Activated B cell treated with CpG ODN at 0.5 μM for 24 hours (primary cell): ENCODE results near the gene BMERB1. TPM values are rescaled to one million over a fixed set of nuclear protein-coding genes. Genes with fewer than 3 reads are reported as not detected.

Experiments used
- ATAC-seq: fragments of 200-7000 bp; cut with Tn5 transposase; one replicate; pipeline ENCODE4 v1.10.0; 2021; ENCODE audit warnings: low read depth, mild to moderate bottlenecking, moderate library complexity
- CTCF ChIA-PET: fragments of 350-600 bp; sonication (Branson Sonifier 250); formaldehyde crosslinking; loops from one replicate; lab custom pipeline; 2021; ENCODE audit warnings: antibody characterized with exemption; lab: Charles Lee
- POLR2A ChIA-PET: fragments of 350-600 bp; sonication (Branson Sonifier 250); formaldehyde crosslinking; loops from one replicate; lab custom pipeline; 2021; ENCODE audit warnings: antibody characterized with exemption; lab: Charles Lee
- DNase-seq: peaks from one replicate; pipeline ENCODE4 v3.0.0; 2022
- H3K27ac Mint-ChIP-seq: one replicate; pipeline ENCODE4 v1.8.0; 2020; ENCODE audit warnings: mixed read lengths
- H3K27me3 Mint-ChIP-seq: one replicate; pipeline ENCODE4 v1.8.0; 2021; ENCODE audit warnings: mixed read lengths
- H3K36me3 Mint-ChIP-seq: one replicate; pipeline ENCODE4 v1.8.0; 2021; ENCODE audit warnings: low read depth, mixed read lengths
- H3K4me1 Mint-ChIP-seq: one replicate; pipeline ENCODE4 v1.8.0; 2021; ENCODE audit warnings: mixed read lengths
- H3K4me3 Mint-ChIP-seq: one replicate; pipeline ENCODE4 v1.8.0; 2020; ENCODE audit warnings: mild to moderate bottlenecking, mixed read lengths
- H3K9me3 Mint-ChIP-seq: one replicate; pipeline ENCODE4 v1.8.0; 2020; ENCODE audit warnings: mixed read lengths
- intact Hi-C: fragments of 100-400 bp; cut with micrococcal nuclease; formaldehyde crosslinking; loops from one replicate; pipeline ENCODE4 v1.15.1; 2024
- total RNA-seq: library from RNA; stranded (reverse); gene quantifications from 2 replicates; pipeline ENCODE4 v1.2.3, GENCODE V29; 2022
- TF ChIP-seq, protein P1 (sequence below): fragments of 200-600 bp; IDR thresholded peaks from one replicate; pipeline ENCODE4 v1.8.0; 2022; ENCODE audit warnings: antibody characterized with exemption, mild to moderate bottlenecking

BMERB1 gene
- total RNA-seq, 1 donor from 2014 or later: 7.1 TPM

DNA sequence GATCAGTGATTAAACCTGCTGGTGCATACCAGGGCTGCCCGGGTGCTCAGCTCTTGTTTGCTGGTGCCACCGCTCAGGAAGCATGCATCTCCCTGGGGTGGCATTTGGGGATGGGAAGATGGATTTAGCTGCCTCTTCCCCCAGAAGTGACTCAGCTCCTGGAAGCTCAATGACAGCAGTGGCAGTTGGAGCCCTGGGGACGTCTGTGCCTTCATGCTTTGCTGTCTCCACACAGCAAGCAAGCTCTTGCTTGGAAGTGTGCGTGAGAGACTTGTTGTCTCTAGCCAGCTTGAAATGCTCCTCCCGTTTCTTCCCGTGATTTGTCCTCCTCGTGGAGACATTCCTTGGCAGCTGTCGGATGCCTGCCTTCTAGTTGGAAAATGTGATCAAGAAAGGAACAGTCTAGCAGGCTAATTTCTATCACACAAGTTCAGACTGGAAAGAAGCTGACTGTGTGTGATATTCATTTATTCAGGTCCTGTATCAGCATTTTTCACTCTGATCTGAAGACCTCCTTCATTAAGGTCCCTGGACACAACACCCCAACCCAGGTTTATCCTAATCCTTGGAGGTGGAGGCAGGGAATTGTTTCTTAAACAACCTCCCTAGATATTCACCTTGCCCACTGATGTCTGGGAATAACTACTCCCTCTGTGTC lies 73.0 kb downstream of the BMERB1 start:
- H3K4me1 Mint-ChIP-seq: peaks cover 2% of the 10 kb centered on the region
- H3K36me3 Mint-ChIP-seq: no peaks in the 10 kb centered on the region
- no peaks in the 10 kb centered on the region for H3K9me3 Mint-ChIP-seq
- DNase-seq (no peak), ATAC-seq (no peak)
- intact Hi-C loops: no loop called here
- TF ChIP-seq, protein P1, sequence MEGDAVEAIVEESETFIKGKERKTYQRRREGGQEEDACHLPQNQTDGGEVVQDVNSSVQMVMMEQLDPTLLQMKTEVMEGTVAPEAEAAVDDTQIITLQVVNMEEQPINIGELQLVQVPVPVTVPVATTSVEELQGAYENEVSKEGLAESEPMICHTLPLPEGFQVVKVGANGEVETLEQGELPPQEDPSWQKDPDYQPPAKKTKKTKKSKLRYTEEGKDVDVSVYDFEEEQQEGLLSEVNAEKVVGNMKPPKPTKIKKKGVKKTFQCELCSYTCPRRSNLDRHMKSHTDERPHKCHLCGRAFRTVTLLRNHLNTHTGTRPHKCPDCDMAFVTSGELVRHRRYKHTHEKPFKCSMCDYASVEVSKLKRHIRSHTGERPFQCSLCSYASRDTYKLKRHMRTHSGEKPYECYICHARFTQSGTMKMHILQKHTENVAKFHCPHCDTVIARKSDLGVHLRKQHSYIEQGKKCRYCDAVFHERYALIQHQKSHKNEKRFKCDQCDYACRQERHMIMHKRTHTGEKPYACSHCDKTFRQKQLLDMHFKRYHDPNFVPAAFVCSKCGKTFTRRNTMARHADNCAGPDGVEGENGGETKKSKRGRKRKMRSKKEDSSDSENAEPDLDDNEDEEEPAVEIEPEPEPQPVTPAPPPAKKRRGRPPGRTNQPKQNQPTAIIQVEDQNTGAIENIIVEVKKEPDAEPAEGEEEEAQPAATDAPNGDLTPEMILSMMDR: no peak
- CTCF ChIA-PET: no interaction called here
- POLR2A ChIA-PET: no interaction called here
- no peak overlapping the region for H3K4me3 Mint-ChIP-seq
- no peaks in the 10 kb centered on the region for H3K27me3 Mint-ChIP-seq
- no peak overlapping the region for H3K27ac Mint-ChIP-seq

DNA sequence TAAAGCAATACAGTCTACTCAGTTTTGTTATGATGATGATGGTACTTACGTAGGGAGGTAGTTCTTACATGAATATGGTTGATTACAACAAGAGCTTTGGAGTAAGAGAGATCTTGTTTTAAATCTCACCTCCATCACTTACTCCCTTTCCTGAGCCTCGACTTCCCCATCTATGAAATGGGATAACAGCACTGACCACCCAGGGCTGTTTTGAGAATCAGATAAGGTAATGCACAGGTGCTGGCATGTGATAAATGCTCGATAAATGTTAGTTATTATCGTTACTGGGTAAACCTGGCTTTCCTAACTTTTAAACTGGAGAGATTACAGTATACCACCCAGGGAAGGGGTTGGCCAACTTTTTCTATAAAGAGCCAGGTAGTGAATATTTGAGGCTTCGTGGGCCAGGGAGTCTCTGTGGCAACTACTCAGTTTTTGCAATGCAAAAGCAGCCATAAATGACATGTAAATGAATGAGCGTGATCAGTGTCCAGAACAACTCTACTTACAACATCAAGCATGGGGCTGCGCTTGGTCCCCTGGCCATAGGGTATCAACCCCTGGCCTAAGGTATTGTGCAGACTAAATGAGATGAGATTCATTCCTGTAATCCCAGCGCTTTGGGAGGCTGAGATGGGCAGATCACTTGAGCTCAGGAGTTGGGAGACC lies 73.7 kb downstream of the BMERB1 start:
- Mint-ChIP-seq H3K4me3 (no peak overlapping the region), H3K27ac (no peak overlapping the region), H3K36me3 (no peaks in the 10 kb centered on the region), H3K27me3 (no peaks in the 10 kb centered on the region), H3K4me1 (peaks cover 2% of the 10 kb centered on the region), H3K9me3 (no peaks in the 10 kb centered on the region)
- ChIA-PET CTCF (no interaction called here), POLR2A (interaction anchor here (0.7 kb wide), 1 partner anchor 190 kb away, joined by 14 read pairs; no protein-coding TSS in a partner anchor)
- TF ChIP-seq, protein P1: no peak
- intact Hi-C loops: no loop called here
- ATAC-seq (no peak), DNase-seq (no peak)

- DNase-seq (no peak), ATAC-seq (no peak)
- no peak overlapping the region for H3K4me3 Mint-ChIP-seq
- intact Hi-C loops: no loop called here
- H3K27me3 Mint-ChIP-seq: no peaks in the 10 kb centered on the region
- TF ChIP-seq, protein P1: no peak
- ChIA-PET CTCF (no interaction called here), POLR2A (interaction anchor here (0.6 kb wide), 1 partner anchor 134 kb away, joined by 3 read pairs; the partner anchor contains the start of gene MARF1)
- no peaks in the 10 kb centered on the region for H3K36me3 Mint-ChIP-seq
- H3K9me3 Mint-ChIP-seq: no peaks in the 10 kb centered on the region
- H3K27ac Mint-ChIP-seq: no peak overlapping the region
- peaks cover 2% of the 10 kb centered on the region for H3K4me1 Mint-ChIP-seq
Observed at GRCh38 chr16:15509051-15509592, 74.7 kb downstream of the BMERB1 start.

DNA sequence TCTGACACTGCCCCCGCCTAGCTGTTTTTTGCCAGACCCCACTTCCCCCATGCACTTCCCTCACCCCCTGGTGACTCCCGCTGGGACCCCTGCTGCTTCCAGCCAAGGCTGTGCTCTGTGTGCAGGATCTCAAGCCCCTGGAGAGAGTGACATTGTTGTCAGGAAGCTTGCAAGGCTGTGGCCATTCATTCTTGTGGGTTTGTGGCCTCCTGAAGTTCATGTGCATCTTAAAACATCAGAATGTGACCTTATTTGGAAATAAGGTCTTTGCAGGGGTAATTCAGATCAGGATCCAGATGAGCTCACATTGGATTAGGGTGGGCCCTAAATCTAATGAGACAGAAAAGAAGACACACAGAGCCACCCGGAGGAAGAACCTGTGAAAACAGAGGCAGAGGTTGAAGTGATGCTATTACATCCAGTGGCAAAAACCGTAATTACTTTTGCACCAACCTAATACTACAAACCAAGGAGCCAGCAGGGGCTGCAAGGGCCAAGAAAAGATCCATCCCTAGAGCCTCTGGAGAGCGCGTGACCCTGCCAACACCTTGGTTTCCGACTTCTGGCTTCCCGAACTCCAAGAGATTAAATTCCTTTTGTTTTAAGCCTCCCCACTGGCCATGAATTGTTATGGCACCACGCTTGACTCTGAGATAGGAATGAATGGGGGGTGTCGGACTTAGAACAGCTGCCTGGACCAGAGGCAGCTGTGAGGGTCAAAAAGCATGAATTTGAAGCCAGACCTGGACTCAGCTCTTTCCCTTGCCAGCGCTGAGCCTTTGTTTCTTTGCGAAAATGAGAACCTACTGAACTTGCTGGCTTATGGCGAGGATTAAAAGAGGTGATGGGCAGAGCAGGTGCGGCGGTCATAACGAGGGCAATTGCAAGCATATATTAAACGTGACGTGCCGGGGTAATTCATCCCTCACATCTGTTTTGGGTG lies 75.5 kb downstream of the BMERB1 start:
- H3K9me3 Mint-ChIP-seq: no peaks in the 10 kb centered on the region
- no peak overlapping the region for H3K27ac Mint-ChIP-seq
- ATAC-seq (no peak), DNase-seq (no peak)
- ChIA-PET POLR2A (no interaction called here), CTCF (interaction anchor here (0.5 kb wide), 1 partner anchor 106 kb away, joined by 4 read pairs; no protein-coding TSS in a partner anchor)
- TF ChIP-seq, protein P1: no peak
- H3K36me3 Mint-ChIP-seq: no peaks in the 10 kb centered on the region
- intact Hi-C loops: no loop called here
- no peaks in the 10 kb centered on the region for H3K27me3 Mint-ChIP-seq
- H3K4me3 Mint-ChIP-seq: no peak overlapping the region
- peaks cover 2% of the 10 kb centered on the region for H3K4me1 Mint-ChIP-seq
